CMK (cell line): ENCODE data around the gene KIAA2012.
A peak's percentile ranks its signal among the peaks of the same experiment; 100 is the strongest.

Experiments
- DNase-seq: peaks from one replicate; pipeline ENCODE4 v3.0.0-alpha.2; 2010; ENCODE audit warnings: low read depth

Gene KIAA2012

DNA sequence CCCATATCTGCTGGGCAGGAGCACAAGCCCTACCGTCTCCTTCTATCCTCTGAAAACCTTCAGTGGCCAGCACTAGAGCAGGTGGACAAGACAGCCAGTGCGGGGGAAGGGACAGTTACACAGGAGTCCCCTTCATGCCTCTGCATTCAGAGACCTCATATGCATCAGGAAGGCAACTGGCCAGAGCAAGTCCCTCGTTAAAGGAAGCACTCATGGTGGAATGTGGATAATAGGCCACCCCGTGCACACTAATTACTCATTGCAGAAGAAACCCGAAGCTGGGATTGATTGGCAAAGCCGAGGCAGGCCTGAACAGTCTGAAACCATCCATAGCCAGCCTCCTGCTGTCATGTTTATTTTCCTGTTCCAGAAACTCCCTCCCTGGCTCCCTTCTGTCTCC lies 11.2 kb downstream of the KIAA2012 start:
- DNase-seq: no peak

DNA sequence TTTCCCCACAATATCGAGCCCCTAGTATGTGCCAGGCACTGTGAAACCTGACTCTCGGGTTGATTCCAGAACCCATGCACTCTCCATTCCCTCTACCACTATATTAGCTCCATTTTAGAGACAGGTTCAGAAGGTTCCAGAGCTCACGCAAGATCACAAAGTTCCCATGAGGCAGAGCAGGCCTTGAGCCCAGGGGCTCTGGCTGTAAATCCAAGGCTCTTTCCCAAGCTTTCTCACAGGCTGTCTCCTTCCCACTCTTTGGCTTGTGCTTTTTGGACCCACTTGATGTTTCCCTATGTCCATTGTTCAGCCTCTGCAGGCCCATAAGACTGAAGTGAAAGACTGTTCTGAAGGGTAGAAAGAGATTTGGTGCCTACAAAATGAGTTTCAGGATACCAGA lies 15.7 kb downstream of the KIAA2012 start:
- DNase-seq: no peak

GRCh38 chr2:202090530-202090929 lies 17.5 kb downstream of the KIAA2012 start:
- no peak for DNase-seq

- no peak for DNase-seq
Observed at GRCh38 chr2:202091476-202091875, 18.4 kb downstream of the KIAA2012 start.

DNA sequence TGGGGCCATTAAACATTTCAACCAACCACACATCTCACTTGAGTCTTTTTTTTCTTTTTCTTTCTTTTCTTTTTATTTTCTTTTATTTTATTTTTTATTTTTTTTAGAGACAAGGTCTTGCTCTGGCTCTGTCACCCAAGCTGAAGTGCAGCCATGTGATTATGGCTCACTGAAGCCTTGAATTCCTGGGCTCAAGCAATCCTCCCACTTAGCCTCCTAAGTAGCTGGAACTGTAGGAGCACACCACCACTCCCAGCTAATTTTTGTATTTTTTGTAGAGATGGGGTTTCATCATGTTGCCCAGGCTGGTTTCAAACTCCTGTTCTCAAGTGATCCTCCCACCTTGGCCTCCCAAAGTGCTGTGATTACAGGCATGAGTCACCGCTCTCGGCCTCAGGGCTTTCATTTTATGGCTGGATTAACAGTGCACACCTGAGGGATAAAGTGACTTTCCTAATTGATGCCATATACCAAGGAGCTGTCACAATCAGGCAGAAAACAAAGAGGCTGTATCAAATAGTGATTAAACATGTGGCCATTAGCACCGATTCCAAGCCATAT lies 21.5 kb downstream of the KIAA2012 start:
- no peak for DNase-seq

- DNase-seq: no peak
Observed at GRCh38 chr2:202095235-202095634, 22.2 kb downstream of the KIAA2012 start.

GRCh38 chr2:202096736-202097135 lies 23.7 kb downstream of the KIAA2012 start:
- DNase-seq: no peak

- no peak for DNase-seq
Observed at GRCh38 chr2:202098291-202098690, 25.2 kb downstream of the KIAA2012 start.

- no peak for DNase-seq
Observed at GRCh38 chr2:202099515-202099914, 26.5 kb downstream of the KIAA2012 start.

DNA sequence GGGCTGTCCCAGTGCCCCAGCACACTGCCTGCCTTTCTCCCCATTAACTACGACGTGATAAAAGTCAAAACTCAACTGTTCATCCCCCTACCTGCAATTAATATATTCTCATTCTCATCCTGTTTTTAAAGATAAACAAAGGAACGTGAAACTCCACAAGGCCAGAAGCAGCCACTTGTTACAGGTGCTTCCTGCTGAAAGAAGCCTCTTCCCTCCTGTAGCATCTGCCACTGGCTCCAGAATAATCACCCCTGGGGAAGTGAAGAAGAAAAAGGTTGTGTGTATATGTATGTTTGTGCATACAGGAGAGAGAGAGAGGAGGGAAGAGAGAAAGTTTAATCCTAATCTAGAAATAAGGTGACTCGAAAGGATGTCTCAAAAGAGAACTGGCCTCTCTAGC lies 27.1 kb downstream of the KIAA2012 start:
- no peak for DNase-seq

DNA sequence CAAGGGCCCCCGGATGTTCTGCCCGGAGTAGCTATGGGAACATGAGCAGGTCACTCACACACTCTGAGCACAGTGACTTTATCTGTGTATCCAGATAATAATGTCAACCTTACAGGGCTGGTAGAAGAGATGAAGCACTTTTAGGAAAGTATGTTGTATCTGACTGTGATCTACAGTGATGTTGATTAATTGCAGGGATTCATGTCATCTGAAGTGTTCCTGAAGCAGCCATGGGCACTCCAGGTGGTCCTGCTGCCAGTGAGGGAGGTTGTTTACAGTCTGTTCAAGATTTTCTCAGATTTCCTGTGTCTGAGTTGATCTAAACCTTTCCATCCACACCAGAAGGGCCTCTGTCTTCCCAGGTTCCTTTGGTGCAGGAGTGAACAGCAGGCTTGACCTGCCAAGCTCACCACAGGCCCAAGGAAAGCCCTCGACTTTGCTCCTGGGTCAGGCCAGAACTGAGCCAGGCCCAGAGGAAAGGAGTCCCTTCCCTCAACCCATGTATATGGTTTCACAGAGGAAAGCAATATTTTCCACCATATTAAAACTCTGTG lies 28.0 kb downstream of the KIAA2012 start:
- no peak for DNase-seq

DNA sequence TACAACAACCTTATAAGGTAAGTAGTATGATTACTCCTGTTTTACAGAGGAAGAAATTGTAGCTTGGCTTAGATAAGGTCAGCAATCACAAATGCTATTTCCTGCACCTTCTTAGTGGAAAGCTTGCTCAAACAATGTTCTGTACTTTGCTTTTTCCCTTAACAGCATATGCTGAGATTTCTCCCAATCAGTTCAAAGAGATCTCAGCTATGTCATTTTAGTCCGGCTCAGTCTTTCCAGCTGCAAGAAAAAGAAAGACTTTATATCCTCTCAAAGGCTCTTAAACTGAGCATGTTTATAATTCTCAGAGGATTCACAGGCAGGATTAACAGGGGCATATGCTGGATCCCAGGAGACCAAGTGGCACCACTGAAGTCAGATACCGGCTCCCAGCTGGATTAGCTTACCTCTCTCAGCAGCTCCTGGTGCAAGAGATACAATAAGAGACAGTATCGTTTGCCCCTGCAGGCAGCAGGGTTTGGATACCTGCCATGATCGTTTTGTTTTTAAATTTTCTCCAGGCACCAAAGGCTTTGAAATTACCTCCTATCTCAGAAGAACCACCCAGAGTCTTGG lies 29.5 kb downstream of the KIAA2012 start:
- no peak for DNase-seq

DNA sequence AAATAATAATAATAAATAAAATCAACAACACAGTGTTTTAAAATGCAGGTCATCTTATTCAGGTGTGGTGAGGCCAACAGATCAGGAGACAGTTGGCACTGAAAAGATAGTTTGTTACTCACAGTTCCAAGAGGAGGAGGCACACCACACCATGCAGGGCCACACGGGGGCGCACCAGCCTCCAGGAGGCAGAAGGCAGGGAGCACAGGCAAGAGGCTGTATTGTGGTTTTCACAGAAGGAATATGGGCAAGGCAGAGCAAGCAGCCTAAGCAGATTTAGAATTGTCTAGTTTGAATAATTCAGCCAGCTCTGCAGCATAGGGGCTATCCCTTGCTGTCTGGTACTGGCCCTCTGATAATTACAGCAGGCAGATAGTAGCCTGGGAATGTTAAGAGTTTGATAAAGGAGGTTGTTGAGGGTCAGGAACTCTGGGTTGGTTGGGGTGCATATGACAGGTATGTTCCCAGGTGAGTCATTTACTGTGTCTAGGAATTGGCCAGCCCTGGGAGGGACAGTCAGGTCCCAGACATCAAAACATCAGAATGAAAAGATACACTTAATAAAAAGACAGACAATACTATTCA lies 31.3 kb downstream of the KIAA2012 start:
- peak; percentile 35 for DNase-seq

- no peak for DNase-seq
Observed at GRCh38 chr2:202105025-202105424, 32.0 kb downstream of the KIAA2012 start.

- no peak for DNase-seq
Observed at GRCh38 chr2:202108345-202108744, 35.3 kb downstream of the KIAA2012 start.

DNA sequence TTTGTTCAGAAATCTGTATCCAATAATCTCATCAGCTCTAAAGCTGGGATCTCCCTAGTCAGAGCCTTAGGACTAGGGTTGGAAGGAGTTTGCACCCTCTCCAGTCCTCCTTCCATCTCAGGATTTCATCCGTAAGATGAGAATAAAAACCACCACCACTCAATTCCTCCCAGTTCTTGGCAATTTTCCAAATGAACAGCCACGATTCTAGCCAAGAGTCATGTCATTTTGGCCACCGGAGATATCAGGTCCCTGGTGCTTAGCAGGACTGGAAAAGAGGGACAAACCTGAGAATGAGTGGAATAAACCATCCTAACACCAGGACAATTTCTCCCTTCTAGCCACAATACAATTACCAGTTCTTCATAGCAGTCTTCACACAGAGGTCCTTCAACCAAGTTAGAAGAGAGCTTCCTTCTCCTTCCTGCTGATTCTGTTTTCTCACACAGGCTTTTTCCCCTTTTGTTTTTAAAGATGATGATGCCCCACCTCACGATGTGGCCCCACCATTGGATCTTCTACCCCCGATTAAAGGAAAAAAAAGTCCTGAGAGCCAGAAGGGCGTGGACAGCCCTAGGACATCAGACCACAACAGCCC lies 36.2 kb downstream of the KIAA2012 start:
- no peak for DNase-seq

DNA sequence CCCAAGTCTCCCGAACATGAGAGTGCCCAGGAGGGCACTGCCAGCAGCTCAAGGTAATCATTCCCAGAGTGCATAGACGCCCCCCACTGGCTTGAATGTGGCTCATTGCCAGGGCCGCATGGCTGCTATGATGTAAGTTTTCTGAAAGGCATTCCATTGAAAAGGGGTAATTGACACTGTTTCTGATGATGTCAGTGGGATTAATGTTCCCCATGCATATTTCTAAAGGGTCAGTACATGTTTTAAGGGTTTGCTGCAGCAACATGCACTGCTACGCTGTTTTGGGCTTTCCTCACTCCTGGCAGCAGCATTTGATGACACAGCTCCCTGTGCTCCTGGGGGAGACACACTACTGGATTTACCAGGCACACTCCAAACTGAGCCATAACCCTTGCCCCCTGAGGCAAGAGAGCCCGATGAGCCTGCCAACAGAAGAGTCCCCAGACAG lies 36.7 kb downstream of the KIAA2012 start:
- no peak for DNase-seq

GRCh38 chr2:202110491-202110890 lies 37.4 kb downstream of the KIAA2012 start:
- DNase-seq: no peak

DNA sequence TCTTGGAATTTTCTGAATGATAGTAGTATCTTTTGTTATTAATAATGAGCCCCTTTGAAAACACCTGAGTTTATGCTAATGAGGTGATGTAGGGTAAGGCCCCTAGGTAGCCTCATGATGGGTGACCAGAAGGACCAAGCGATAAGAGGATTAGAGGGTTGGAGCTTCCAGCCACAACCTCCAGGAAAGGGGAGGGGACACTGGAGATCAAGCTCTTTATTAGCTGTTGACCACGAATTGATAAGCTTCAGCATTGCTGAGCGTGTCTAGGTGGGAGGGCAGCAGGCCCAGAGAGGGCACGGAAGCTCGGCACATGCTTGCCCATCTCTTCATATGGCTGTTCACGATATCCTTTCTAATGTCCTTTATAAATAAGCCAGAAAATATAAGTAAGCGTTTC lies 39.0 kb downstream of the KIAA2012 start:
- DNase-seq: peak; percentile 53

GRCh38 chr2:202113571-202114142 lies 40.6 kb downstream of the KIAA2012 start:
- no peak for DNase-seq

- DNase-seq: no peak
Observed at GRCh38 chr2:202114291-202114690, 41.2 kb downstream of the KIAA2012 start.

GRCh38 chr2:202114795-202115194 lies 41.7 kb downstream of the KIAA2012 start:
- no peak for DNase-seq

GRCh38 chr2:202115479-202115971 lies 42.5 kb downstream of the KIAA2012 start:
- no peak for DNase-seq
